Stimulated activated CD8-positive, alpha-beta memory T cell treated with anti-CD3 and anti-CD28 coated beads, Interleukin-15, amount 100 ng/mL, for 48 hours (primary cell): ENCODE measurements around the gene OSBPL1A.

Experiments
- DNase-seq, 2 donors: peaks; one replicate each; pipeline ENCODE4 v3.0.0-alpha.2; 2020; ENCODE audit warnings: low read depth in 2 of 2

OSBPL1A gene

GRCh38 chr18:24219561-24220317 lies 177.9 kb downstream of the OSBPL1A start:
- no peak for DNase-seq

- DNase-seq: no peak
Measured at GRCh38 chr18:24214913-24215312, 182.7 kb downstream of the OSBPL1A start.

GRCh38 chr18:24214144-24214543 lies 183.5 kb downstream of the OSBPL1A start:
- DNase-seq: no peak

- DNase-seq: no peak
Measured at GRCh38 chr18:24212939-24213338, 184.7 kb downstream of the OSBPL1A start.

GRCh38 chr18:24209558-24209957 lies 188.1 kb downstream of the OSBPL1A start:
- DNase-seq: no peak

GRCh38 chr18:24208270-24209035 lies 189.2 kb downstream of the OSBPL1A start:
- no peak for DNase-seq

GRCh38 chr18:24204904-24205303 lies 192.7 kb downstream of the OSBPL1A start:
- no peak for DNase-seq

- no peak for DNase-seq
Measured at GRCh38 chr18:24201699-24202687, 195.6 kb downstream of the OSBPL1A start.

- no peak for DNase-seq
Measured at GRCh38 chr18:24200494-24201290, 196.9 kb downstream of the OSBPL1A start.

GRCh38 chr18:24199372-24199962 lies 198.2 kb downstream of the OSBPL1A start:
- no peak for DNase-seq

- DNase-seq: no peak
Measured at GRCh38 chr18:24198461-24198860, 199.2 kb downstream of the OSBPL1A start.

GRCh38 chr18:24197412-24197811 lies 200.2 kb downstream of the OSBPL1A start:
- no peak for DNase-seq

- no peak for DNase-seq
Measured at GRCh38 chr18:24196764-24197163, 200.9 kb downstream of the OSBPL1A start.

GRCh38 chr18:24195296-24196053 lies 202.1 kb downstream of the OSBPL1A start:
- no peak for DNase-seq

- no peak for DNase-seq
Measured at GRCh38 chr18:24190590-24190989, 207.0 kb downstream of the OSBPL1A start.

- DNase-seq: no peak
Measured at GRCh38 chr18:24189664-24190346, 207.8 kb downstream of the OSBPL1A start.

- DNase-seq: no peak
Measured at GRCh38 chr18:24189007-24189528, 208.6 kb downstream of the OSBPL1A start.

- DNase-seq: no peak
Measured at GRCh38 chr18:24188120-24188519, 209.5 kb downstream of the OSBPL1A start.

GRCh38 chr18:24187689-24188088 lies 209.9 kb downstream of the OSBPL1A start:
- no peak for DNase-seq
